Fibroblast of peridontal ligament (primary cell): ENCODE results near the gene IL17A.
"Not testable (repeated sequence)": the region's sequence is repeated elsewhere in the genome, so short reads cannot be mapped to it uniquely, and the experiment has no call there.

Experiments used
- DNase-seq: peaks from one replicate; pipeline ENCODE4 v3.0.0-alpha.2; 2010; ENCODE audit errors: extremely low read depth

Gene IL17A

DNA sequence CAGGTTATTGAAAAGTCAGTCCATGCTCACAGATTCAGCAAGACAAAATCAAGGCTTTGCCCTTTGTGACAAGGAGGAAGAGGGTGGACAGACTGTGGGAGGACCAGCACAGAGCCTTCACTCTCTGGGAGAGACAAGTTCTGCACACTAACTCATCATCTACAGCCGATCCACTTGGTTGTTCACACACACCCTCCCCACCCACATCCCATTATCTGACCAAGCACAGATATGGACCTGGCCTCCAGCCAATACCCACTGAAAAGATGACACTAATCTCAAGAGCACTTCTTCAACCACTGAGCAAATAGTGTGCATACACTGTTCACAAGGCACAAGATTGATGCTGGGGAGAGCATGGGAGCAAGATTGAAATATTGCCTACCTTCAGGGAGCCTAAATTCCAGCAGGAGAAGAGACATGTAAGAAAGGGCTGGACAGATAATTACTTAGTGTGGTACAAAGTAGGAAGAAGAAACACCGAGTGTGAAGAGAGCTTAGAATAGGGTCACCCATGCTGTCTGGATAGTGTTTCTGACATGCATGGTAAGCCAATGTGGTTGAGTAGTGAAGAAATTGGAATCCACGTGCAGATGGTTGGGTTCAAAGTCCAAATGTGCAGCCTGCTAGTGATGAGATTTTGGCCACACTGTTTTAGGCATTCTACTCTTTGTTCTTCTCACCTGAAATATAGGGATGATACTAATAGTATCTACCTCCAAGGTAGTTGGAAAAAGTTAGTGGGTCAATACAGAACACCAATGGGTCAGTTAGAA lies 21.7 kb upstream of the IL17A start:
- no peak for DNase-seq

DNA sequence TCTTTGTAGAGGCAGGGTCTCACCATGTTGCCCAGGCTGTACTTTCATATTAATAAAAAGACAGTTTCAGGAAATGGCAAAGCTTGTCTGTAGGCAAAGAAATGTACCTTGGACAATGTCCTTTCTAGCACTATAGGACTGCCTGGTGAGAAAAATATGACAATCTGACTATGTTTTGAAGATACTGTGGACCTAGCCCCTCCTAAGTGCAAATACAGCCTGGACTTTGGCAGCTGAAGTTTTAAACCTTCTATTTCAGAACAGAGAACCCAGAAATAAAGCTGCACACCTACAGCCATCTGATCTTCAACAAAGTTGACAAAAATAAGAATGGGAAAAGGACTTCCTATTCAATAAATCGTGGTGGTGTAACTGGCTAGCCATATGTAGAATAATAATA lies 18.9 kb upstream of the IL17A start:
- no peak for DNase-seq

GRCh38 chr6:52168351-52168750 lies 17.8 kb upstream of the IL17A start:
- DNase-seq = not testable (repeated sequence)

- no peak for DNase-seq
These were observed 12.1 kb upstream of the IL17A start for GRCh38 chr6:52174118-52174517.

DNA sequence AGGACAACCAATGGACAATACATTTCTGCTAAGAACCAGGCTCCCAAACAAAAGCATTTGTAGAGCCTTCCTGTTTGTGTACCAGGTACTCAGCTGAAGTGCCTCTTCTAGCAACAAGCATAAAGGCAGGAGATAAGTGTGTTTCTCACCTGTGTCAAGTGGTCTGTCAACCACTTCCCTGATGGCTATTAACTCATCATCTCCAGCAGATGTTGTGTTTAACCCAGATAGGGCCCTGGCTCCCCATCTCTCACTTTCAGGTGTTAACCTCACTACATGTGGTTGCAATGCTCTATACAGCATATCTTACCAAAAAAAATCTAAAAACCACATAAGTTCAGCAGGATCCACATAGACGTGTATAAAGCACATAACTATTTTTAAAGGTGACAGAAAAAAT lies 9.6 kb upstream of the IL17A start:
- DNase-seq = no peak

DNA sequence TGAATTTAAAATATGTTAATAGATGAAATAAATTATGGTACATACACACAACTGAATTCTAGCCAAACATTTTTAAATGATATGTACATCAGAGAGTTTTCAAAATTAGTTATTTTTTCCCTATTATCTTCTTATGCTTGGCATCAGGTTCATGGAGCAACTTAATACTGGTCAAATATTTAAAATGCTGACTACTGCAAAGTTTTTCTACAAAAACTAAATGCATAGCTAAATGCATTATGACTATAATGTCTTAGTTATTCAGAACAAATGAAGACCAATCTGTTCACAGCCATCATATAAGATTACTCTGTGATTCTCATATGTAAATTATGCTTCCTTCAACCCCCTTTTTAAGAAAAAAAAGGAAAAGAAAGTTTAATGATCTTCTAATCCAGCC lies 8.2 kb upstream of the IL17A start:
- no peak for DNase-seq

DNA sequence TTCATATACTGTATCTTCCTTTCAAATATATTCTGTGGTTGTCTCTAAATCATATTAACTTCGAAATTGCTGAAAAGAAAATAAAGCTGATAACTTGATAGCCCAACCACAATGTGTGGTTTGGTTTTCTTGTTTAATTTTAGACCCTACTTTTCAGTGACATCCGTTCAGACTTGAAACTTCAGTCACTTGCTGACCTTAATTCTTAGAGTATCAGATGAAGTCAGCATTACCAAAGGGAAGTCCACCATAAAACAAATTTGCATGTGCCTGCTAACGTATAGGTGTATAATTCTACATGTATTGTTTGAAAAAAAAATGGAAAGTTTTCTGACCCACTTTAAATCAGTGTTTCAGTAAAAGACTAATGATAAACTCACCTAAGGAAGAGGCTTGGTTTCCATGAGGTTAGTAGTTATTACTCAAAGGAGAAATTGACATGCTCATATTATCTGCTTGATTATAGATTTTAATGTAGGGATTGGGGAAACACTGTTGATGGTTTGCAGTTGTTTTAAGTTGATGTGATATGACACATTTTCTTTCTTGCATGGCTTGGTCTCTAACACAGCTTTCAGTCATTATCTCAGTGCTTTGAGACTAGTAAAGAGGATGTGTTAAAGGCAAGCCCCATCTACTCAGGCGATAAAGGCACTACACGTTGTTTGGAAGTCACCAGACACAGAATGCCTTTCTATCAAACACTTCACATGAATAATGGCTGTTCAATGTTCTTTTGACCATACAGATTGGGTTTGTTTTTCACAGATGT lies 5.2 kb upstream of the IL17A start:
- DNase-seq = no peak

GRCh38 chr6:52183131-52183713 lies 3.0 kb upstream of the IL17A start:
- no peak for DNase-seq

DNA sequence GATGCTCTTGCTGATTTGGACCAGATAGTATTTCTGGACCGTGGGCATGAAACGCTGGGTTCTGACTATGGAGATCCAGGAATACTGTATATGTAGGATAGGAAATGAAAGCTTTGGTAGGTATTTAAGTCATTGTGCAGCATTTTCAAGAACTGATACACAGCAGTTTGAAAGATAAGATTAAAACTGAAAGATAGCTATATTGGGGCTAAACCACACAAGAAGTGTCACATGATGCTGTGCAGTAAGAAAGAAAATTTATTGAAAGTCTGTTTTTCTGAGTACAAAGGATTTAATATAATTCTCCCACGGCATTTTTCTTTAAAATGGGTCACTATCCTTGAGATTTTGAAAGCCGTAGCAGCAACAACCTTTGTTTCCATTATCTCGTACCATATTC lies 305 bp downstream of the IL17A start:
- DNase-seq = no peak

GRCh38 chr6:52187098-52187497 lies 923 bp downstream of the IL17A start:
- DNase-seq = no peak

- no peak for DNase-seq
These were observed 3.8 kb downstream of the IL17A start for GRCh38 chr6:52189974-52190373.

DNA sequence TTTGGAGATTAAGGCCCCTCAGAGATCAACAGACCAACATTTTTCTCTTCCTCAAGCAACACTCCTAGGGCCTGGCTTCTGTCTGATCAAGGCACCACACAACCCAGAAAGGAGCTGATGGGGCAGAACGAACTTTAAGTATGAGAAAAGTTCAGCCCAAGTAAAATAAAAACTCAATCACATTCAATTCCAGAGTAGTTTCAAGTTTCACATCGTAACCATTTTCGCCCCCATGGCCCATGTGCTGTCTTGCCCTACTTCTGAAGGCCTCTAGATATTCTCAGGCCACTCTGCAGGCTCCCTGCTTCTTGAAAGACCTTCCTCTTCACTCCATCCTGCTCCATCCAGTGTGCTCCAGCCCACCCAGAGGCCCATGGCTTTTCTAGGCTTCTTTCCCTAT lies 4.2 kb downstream of the IL17A start:
- DNase-seq = no peak

- DNase-seq = no peak
These were observed 5.6 kb downstream of the IL17A start for GRCh38 chr6:52191824-52192223.

- DNase-seq = no peak
These were observed 9.7 kb downstream of the IL17A start for GRCh38 chr6:52195886-52196285.

DNA sequence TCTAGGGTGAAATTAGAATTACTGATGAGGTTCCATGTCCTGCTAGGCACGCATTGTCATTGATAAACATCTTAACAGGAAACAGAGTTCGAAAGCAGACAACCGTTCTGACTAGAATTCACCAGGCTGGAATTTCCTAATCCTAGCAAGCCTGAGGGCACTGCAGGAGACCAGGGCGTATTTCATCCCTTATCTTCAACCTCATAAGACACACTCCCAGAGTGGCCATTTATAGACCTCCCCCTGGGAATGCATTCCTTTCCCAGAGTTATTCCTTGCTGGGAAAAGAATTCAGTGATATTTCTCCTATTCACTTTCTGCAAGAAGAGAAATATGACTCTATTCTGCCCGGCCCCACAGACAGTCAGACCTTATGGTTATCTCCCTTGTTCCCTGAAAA lies 13.9 kb downstream of the IL17A start:
- not testable (repeated sequence) for DNase-seq

DNA sequence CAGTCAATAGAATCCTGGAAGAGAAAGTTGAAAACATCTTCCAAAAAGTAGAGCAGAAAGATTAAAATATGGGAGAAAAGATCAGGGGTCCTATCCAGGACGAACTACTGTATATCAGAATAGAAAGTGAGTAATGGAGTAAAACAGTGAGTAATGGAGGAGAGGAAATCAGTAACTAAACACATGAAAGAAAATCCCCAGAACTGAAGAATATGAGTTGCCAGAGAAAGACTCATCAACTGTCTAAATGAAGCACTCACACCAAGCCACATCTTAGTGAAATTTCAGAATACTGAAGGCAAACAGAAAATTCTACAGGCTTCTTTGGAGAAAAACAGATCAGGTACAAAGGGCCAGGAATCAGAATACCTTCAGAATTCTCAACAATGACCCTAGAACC lies 14.9 kb downstream of the IL17A start:
- DNase-seq = no peak

- DNase-seq = no peak
These were observed 15.3 kb downstream of the IL17A start for GRCh38 chr6:52201493-52201892.

- no peak for DNase-seq
These were observed 20.9 kb downstream of the IL17A start for GRCh38 chr6:52207066-52207465.

DNA sequence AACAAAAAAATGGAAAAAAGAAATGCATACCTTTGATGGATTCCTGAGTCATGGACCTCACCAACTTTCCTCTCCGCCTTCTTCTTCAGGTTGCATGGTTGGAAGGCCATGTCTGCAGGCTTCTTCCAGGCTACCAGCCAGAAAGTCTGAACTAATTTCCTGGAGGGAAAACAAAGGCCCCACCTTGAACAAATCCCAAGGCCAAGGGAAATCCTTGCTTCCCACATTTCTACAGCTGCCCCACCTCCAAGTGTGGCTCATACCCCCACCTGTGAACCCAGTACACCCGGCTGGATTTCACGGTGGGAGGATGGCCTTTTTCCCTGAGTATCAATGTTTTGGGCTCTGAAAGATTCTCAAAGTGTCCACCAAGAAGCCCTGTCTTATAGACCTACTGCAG lies 22.4 kb downstream of the IL17A start:
- no peak for DNase-seq

DNA sequence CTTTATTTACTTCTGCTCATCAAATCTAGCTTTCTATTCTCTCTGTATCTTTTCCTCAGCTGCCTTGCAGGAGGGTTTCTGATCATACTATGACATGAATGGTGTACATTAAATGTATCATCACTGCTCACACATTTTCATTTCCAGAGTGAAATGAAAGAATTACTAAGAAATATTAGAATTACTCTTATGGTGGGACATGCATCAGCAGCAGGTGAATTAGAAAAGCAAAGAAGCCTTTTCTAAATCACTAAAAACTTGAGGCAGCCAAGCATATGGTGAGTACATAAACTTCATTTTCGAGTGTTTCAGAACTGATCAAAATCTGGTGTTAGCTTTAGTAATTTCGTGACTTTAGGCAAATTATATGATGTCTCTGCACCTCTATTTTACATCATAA lies 23.6 kb downstream of the IL17A start:
- no peak for DNase-seq

- no peak for DNase-seq
These were observed 24.1 kb downstream of the IL17A start for GRCh38 chr6:52210227-52210626.

GRCh38 chr6:52213127-52213526 lies 27.0 kb downstream of the IL17A start:
- DNase-seq = no peak

DNA sequence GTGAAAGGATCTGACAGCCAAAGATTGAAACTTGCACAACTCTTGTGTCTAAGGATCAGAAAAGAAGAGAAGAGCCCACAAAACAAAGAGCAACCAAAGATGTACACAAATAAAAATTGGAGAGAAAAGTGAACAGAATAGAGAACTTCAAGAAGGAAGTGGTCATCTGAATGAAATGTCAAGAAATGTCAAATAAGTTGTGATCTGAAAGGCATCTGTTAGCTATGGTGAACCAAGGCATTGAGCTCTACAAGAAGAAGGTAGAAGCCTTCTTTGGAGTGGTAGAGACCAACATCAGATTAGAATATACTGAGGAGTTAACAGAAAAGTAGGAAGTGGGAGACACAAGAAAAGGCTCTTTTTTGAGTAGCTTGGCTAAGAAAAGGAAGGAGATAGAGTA lies 29.6 kb downstream of the IL17A start:
- no peak for DNase-seq
